Ecto neural progenitor cell (in vitro differentiated cells): ENCODE results near the gene OXNAD1.

Source experiments
- DNase-seq: peaks from one replicate; pipeline ENCODE4 v3.0.0-alpha.2; 2018; ENCODE audit warnings: low spot score

The OXNAD1 gene

GRCh38 chr3:16279010-16279801 lies 14.2 kb downstream of the OXNAD1 start:
- no peak for DNase-seq

GRCh38 chr3:16280671-16281070 lies 15.7 kb downstream of the OXNAD1 start:
- DNase-seq = no peak

- no peak for DNase-seq
Measured at GRCh38 chr3:16284633-16285032, 19.6 kb downstream of the OXNAD1 start.

GRCh38 chr3:16286161-16286560 lies 21.1 kb downstream of the OXNAD1 start:
- DNase-seq = no peak

- no peak for DNase-seq
Measured at GRCh38 chr3:16286751-16287543, 21.9 kb downstream of the OXNAD1 start.

- no peak for DNase-seq
Measured at GRCh38 chr3:16288664-16289063, 23.7 kb downstream of the OXNAD1 start.

- DNase-seq = no peak
Measured at GRCh38 chr3:16289144-16289889, 24.3 kb downstream of the OXNAD1 start.

GRCh38 chr3:16290007-16290826 lies 25.2 kb downstream of the OXNAD1 start:
- DNase-seq = no peak

GRCh38 chr3:16290827-16291196 lies 25.8 kb downstream of the OXNAD1 start:
- DNase-seq = no peak

- DNase-seq = no peak
Measured at GRCh38 chr3:16294844-16295243, 29.8 kb downstream of the OXNAD1 start.

- no peak for DNase-seq
Measured at GRCh38 chr3:16295298-16295890, 30.4 kb downstream of the OXNAD1 start.

- DNase-seq = no peak
Measured at GRCh38 chr3:16297997-16298885, 33.2 kb downstream of the OXNAD1 start.

GRCh38 chr3:16298891-16299290 lies 33.9 kb downstream of the OXNAD1 start:
- no peak for DNase-seq

GRCh38 chr3:16299746-16300145 lies 34.7 kb downstream of the OXNAD1 start:
- DNase-seq = no peak

- no peak for DNase-seq
Measured at GRCh38 chr3:16300307-16300706, 35.3 kb downstream of the OXNAD1 start.

GRCh38 chr3:16300881-16301359 lies 35.9 kb downstream of the OXNAD1 start:
- no peak for DNase-seq

- DNase-seq = no peak
Measured at GRCh38 chr3:16301507-16301906, 36.5 kb downstream of the OXNAD1 start.

GRCh38 chr3:16302082-16302631 lies 37.1 kb downstream of the OXNAD1 start:
- no peak for DNase-seq

- no peak for DNase-seq
Measured at GRCh38 chr3:16303037-16303575, 38.1 kb downstream of the OXNAD1 start.
